H1 (cell line): ENCODE measurements around the gene IGSF9. TPM values are rescaled to one million over a fixed set of nuclear protein-coding genes. Genes with fewer than 3 reads are reported as not detected.

ENCODE experiments used
- EP300 ChIP-seq, 2 experiments: IDR thresholded peaks; 1 replicate in 1 of 2; 2 replicates in 1 of 2; pipeline ENCODE4 v1.6.1; 2011 to 2012; ENCODE audit warnings: low read depth in 2 of 2, low read length in 2 of 2, mild to moderate bottlenecking in 2 of 2, borderline replicate concordance in 1 of 2, inconsistent platforms in 1 of 2, moderate library complexity in 1 of 2
- KDM5A ChIP-seq: fragments of 200-600 bp; IDR thresholded peaks from 2 replicates; pipeline ENCODE4 v1.7.1; 2012; ENCODE audit warnings: mild to moderate bottlenecking, low read length, inconsistent platforms, mixed read lengths
- RFX5 ChIP-seq: IDR thresholded peaks from 2 replicates; pipeline ENCODE4 v1.6.1; 2011; ENCODE audit warnings: low read depth, low read length, improper control_type of control experiment, borderline replicate concordance
- SAP30 ChIP-seq: fragments of 300-600 bp; sonication (generic); IDR thresholded peaks from 2 replicates; pipeline ENCODE4 v1.7.1; 2012; ENCODE audit warnings: low read length, moderate library complexity, mild to moderate bottlenecking, inconsistent platforms; ENCODE audit not compliant: insufficient read depth, insufficient replicate concordance
- polyA plus RNA-seq, 7 experiments: library from polyadenylated mRNA; depleted of rRNA in 3 of 7; stranded (reverse) in 5 of 7; unstranded in 2 of 7; fragments of >200 nt in 5 of 7; fragments of 200-250 nt in 2 of 7; gene quantifications; 1 replicate in 5 of 7; 2 replicates in 1 of 7; 4 replicates in 1 of 7; pipeline versions ENCODE4 v1.2.1 to v1.2.3, GENCODE V29; 2011 to 2013; ENCODE audit warnings: missing spikeins in 2 of 7, mixed read lengths in 2 of 7
- total RNA-seq: library from RNA; stranded (reverse); fragmentation: NEBNext Ultra II Directional; extraction: Animal tissue kit (Norgen Biotek cat#: 25700); gene quantifications from 2 replicates; pipeline ENCODE4 v1.2.1, GENCODE V29; 2021

Gene IGSF9
- total and polyA plus RNA-seq, 2 of the 8 experiments (the other 6 are each of a cell fraction or from before 2014, with no cell fraction given): 10.9 to 28.1 TPM

- TF ChIP-seq EP300 (IDR thresholded peaks at IDR 0.05; ENCODE audit: borderline replicate concordance in 1 of 2, low read depth in 2 of 2, low read length in 2 of 2): no peak
- no peak for TF ChIP-seq SAP30
- TF ChIP-seq RFX5: no peak
- TF ChIP-seq KDM5A: no peak
Measured at GRCh38 chr1:159911326-159912070, 33.9 kb downstream of the IGSF9 start (continued).
